Measurements from ENCODE around the gene PCDHA1. TPM values are rescaled to one million over a fixed set of nuclear protein-coding genes. Genes with fewer than 3 reads are reported as not detected.

PCDHA1 gene
- polyA plus RNA-seq, 1 of the 3 experiments (the other 2 are of a cell fraction), result 0.16 TPM

DNA sequence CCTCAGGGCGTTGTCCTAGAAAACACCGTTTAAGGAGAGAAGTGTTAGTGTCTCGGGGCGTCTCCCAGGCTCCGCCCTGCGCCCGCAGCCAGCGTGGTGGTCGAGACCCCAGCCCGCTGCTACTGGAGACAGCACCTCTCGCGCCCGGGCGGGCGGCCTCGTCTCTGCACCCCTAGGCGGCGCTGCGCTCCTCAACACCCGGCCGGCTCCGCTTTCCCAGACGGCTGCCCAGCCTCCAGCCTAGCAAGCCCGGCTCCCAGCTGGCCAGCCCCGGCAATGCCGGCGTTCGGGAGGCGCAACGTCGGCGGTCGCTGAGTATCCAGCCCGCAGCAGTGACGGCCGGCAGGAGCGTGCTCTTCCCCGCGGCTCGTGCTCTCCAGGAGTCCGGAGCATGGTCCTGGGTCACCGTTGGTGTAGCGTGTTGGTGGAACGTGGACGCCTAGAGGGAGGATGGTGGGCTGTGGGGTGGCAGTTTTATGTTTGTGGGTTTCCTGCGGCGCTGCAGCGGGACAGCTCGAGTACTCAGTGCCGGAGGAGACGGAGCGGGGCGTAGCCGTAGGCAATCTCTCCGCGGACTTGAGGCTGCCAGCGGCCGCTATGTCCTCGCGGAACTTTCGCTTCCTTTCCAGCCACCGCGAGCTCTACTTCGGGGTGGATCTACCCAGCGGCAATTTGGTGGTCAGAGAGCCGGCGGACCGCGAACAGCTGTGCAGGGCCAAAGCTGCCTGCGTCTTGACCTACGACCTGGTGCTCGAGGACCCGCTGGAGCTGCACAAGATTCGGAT is 140.7 kb downstream of the PCDHA1 start (continued):
- TF ChIP-seq EZH2phosphoT487 (IDR thresholded peaks at IDR 0.05; ENCODE audit: borderline replicate concordance, low read depth) (no peak), MXI1 (IDR thresholded peaks at IDR 0.05; ENCODE audit: low read depth, low read length) (no peak), YY1 (IDR thresholded peaks at IDR 0.05; ENCODE audit: low read depth) (no peak), TCF12 (IDR thresholded peaks at IDR 0.05) (no peak; the same call in 1 of the 2 replicates), ZBTB33 (IDR thresholded peaks at IDR 0.05; ENCODE audit: borderline replicate concordance, low read depth) (no peak), NFIC (IDR thresholded peaks at IDR 0.05; ENCODE audit: borderline replicate concordance) (no peak), NRF1 (IDR thresholded peaks at IDR 0.05; ENCODE audit: low read depth, low read length) (no peak), RAD21 (IDR thresholded peaks at IDR 0.05; ENCODE audit: low read length) (peak; percentile 79)
- TF ChIP-seq, protein P1, sequence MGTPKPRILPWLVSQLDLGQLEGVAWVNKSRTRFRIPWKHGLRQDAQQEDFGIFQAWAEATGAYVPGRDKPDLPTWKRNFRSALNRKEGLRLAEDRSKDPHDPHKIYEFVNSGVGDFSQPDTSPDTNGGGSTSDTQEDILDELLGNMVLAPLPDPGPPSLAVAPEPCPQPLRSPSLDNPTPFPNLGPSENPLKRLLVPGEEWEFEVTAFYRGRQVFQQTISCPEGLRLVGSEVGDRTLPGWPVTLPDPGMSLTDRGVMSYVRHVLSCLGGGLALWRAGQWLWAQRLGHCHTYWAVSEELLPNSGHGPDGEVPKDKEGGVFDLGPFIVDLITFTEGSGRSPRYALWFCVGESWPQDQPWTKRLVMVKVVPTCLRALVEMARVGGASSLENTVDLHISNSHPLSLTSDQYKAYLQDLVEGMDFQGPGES (IDR thresholded peaks at IDR 0.05; ENCODE audit: low read depth, low read length), result no peak

- Histone ChIP-seq H3K79me2 (ENCODE audit: insufficient read depth) (no peaks in the 10 kb centered on the region), H3K9ac (no peak overlapping the region), H3K4me1 (ENCODE audit: control insufficient read depth in 1 of 2, insufficient read depth in 2 of 2, low read depth in 1 of 2, low read length in 1 of 2) (peaks cover 0 to 7% of the 10 kb centered on the region in 2 experiments; a peak in 2 of 4 replicates), H3K4me2 (peak overlapping the region; percentile 81), H3K4me3 (ENCODE audit: low read depth in 2 of 2, low read length in 1 of 2) (peak overlapping the region; percentile 54 to 62), H4K20me1 (ENCODE audit: insufficient read depth) (no peaks in the 10 kb centered on the region), H3K27me3 (ENCODE audit: insufficient read depth) (no peaks in the 10 kb centered on the region), H3K9me3 (no peaks in the 10 kb centered on the region), H2AFZ (ENCODE audit: low read depth) (no peak overlapping the region), H3F3A (replicated peaks; ENCODE audit: insufficient read depth) (no peaks in the 10 kb centered on the region), H3K9me2 (no peaks in the 10 kb centered on the region), H3K36me3 (replicated peaks in 1 of 2; ENCODE audit: control insufficient read depth in 1 of 2, insufficient read depth in 2 of 2, low read length in 1 of 2) (no peaks in the 10 kb centered on the region), H3K27ac (ENCODE audit: low read depth in 2 of 2, low read length in 1 of 2) (no peak overlapping the region)
- WGBS (ENCODE audit: low lambda C conversion rate), result 88% methylated on average over 23 of the region's 26 CpGs
- CTCF ChIA-PET, result interaction anchor here (0.9 to 5.0 kb wide), 25 partner anchors 9 to 120 kb away, joined by 3 to 194 read pairs (median 10); partner anchors contain the start of genes PCDHA12, PCDHA4, PCDHA8 and PCDHAC2
- POLR2A ChIA-PET, result interaction anchor here (2.0 to 2.8 kb wide), 3 partner anchors 39 to 113 kb away, joined by 14 to 54 read pairs (median 19); partner anchors contain the start of gene PCDHAC2
- DNase-seq, result no peak
- TF ChIP-seq TEAD4 (IDR thresholded peaks at IDR 0.05; ENCODE audit: borderline replicate concordance, insufficient read depth) (no peak), SIN3A (IDR thresholded peaks at IDR 0.05; ENCODE audit: borderline replicate concordance, low read depth, low read length) (no peak), CHD2 (IDR thresholded peaks at IDR 0.05; ENCODE audit: low read length, partially characterized antibody) (no peak), REST (IDR thresholded peaks at IDR 0.05; ENCODE audit: low read depth, low read length) (no peak), TAF1 (IDR thresholded peaks at IDR 0.05; ENCODE audit: borderline replicate concordance, low read depth, low read length) (no peak), GABPA (IDR thresholded peaks at IDR 0.05; ENCODE audit: low read depth) (no peak), SMC3 (IDR thresholded peaks at IDR 0.05; ENCODE audit: low read depth, low read length) (no peak), FOSL2 (IDR thresholded peaks at IDR 0.05; ENCODE audit: borderline replicate concordance, low read depth) (no peak), JUND (IDR thresholded peaks at IDR 0.05) (no peak), YY1 (IDR thresholded peaks at IDR 0.05; ENCODE audit: low read depth) (no peak), RAD21 (IDR thresholded peaks at IDR 0.05; ENCODE audit: low read length) (no peak), MEF2A (IDR thresholded peaks at IDR 0.05; ENCODE audit: borderline replicate concordance, low read depth) (no peak)
- TF ChIP-seq, protein P2, sequence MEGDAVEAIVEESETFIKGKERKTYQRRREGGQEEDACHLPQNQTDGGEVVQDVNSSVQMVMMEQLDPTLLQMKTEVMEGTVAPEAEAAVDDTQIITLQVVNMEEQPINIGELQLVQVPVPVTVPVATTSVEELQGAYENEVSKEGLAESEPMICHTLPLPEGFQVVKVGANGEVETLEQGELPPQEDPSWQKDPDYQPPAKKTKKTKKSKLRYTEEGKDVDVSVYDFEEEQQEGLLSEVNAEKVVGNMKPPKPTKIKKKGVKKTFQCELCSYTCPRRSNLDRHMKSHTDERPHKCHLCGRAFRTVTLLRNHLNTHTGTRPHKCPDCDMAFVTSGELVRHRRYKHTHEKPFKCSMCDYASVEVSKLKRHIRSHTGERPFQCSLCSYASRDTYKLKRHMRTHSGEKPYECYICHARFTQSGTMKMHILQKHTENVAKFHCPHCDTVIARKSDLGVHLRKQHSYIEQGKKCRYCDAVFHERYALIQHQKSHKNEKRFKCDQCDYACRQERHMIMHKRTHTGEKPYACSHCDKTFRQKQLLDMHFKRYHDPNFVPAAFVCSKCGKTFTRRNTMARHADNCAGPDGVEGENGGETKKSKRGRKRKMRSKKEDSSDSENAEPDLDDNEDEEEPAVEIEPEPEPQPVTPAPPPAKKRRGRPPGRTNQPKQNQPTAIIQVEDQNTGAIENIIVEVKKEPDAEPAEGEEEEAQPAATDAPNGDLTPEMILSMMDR (IDR thresholded peaks at IDR 0.05), result no peak
- TF ChIP-seq, protein P3, sequence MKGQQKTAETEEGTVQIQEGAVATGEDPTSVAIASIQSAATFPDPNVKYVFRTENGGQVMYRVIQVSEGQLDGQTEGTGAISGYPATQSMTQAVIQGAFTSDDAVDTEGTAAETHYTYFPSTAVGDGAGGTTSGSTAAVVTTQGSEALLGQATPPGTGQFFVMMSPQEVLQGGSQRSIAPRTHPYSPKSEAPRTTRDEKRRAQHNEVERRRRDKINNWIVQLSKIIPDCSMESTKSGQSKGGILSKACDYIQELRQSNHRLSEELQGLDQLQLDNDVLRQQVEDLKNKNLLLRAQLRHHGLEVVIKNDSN (IDR thresholded peaks at IDR 0.05; ENCODE audit: borderline replicate concordance, low read depth), result no peak
These were observed 141.3 kb downstream of the PCDHA1 start for GRCh38 chr5:140927228-140927573.
